HG02884 (cell line): Measurements from ENCODE around the gene BMAL2.

Experiments used
- ATAC-seq: cut with Tn5 transposase; IDR thresholded peaks from one replicate; pipeline ENCODE4 v1.9.1; 2021; ENCODE audit warnings: mild to moderate bottlenecking, moderate library complexity; ENCODE audit not compliant: unreplicated experiment

The BMAL2 gene

GRCh38 chr12:27351476-27351875 is 18.8 kb downstream of the BMAL2 start:
- ATAC-seq, result no peak

GRCh38 chr12:27355486-27355885 is 22.9 kb downstream of the BMAL2 start:
- no peak for ATAC-seq

- no peak for ATAC-seq
Measured at GRCh38 chr12:27355979-27356378, 23.3 kb downstream of the BMAL2 start.

- ATAC-seq, result no peak
Measured at GRCh38 chr12:27359578-27360340, 27.1 kb downstream of the BMAL2 start.

- no peak for ATAC-seq
Measured at GRCh38 chr12:27361372-27361771, 28.7 kb downstream of the BMAL2 start.

- ATAC-seq, result no peak
Measured at GRCh38 chr12:27366621-27367020, 34.0 kb downstream of the BMAL2 start.

GRCh38 chr12:27367078-27367477 is 34.4 kb downstream of the BMAL2 start:
- ATAC-seq, result no peak

- no peak for ATAC-seq
Measured at GRCh38 chr12:27382171-27382795, 49.6 kb downstream of the BMAL2 start.
